ENCODE data around the gene RHBDL1. TPM values are rescaled to one million over a fixed set of nuclear protein-coding genes. Genes with fewer than 3 reads are reported as not detected.

Gene RHBDL1
- total RNA-seq, 2 donors from 2014 or later = 0.42 to 8.0 TPM

- DNase-seq (ENCODE audit: low spot score) = no peak
- no peaks in the 10 kb centered on the region for H3K27me3 ChIP-seq (replicated peaks; ENCODE audit: insufficient read depth)
- peaks cover 11 to 32% of the 10 kb centered on the region in 2 donors for H3K4me1 ChIP-seq (ENCODE audit: control insufficient read depth in 1 of 2, low read depth in 2 of 2)
- no peak overlapping the region for H3K4me3 ChIP-seq
- no peak for ATAC-seq (ENCODE audit: insufficient number of reproducible peaks, low FRiP score, low read depth)
- no peak for TF ChIP-seq CTCF (IDR thresholded peaks at IDR 0.05)
- no peak overlapping the region for H3K27ac ChIP-seq
- H3K36me3 ChIP-seq = no peaks in the 10 kb centered on the region
- H3K9me3 ChIP-seq = no peaks in the 10 kb centered on the region
Measured at GRCh38 chr16:634051-634670, 41.3 kb upstream of the RHBDL1 start.

GRCh38 chr16:634996-635395, 40.5 kb upstream of the RHBDL1 start:
- Histone ChIP-seq H3K9me3 (no peaks in the 10 kb centered on the region), H3K27me3 (replicated peaks; ENCODE audit: insufficient read depth) (no peaks in the 10 kb centered on the region), H3K4me3 (peak overlapping the region; percentile 84), H3K4me1 (ENCODE audit: control insufficient read depth in 1 of 2, low read depth in 2 of 2) (peaks cover 11 to 32% of the 10 kb centered on the region in 2 donors), H3K27ac (no peak overlapping the region), H3K36me3 (no peaks in the 10 kb centered on the region)
- no peak for TF ChIP-seq CTCF (IDR thresholded peaks at IDR 0.05)
- ATAC-seq (ENCODE audit: insufficient number of reproducible peaks, low FRiP score, low read depth) = no peak
- DNase-seq (ENCODE audit: low spot score) = no peak

- peaks cover 11 to 32% of the 10 kb centered on the region in 2 donors for H3K4me1 ChIP-seq (ENCODE audit: control insufficient read depth in 1 of 2, low read depth in 2 of 2)
- no peaks in the 10 kb centered on the region for H3K27me3 ChIP-seq (replicated peaks; ENCODE audit: insufficient read depth)
- H3K4me3 ChIP-seq = peak overlapping the region; percentile 84
- DNase-seq (ENCODE audit: low spot score) (no peak), ATAC-seq (ENCODE audit: insufficient number of reproducible peaks, low FRiP score, low read depth) (peak; percentile 4)
- H3K36me3 ChIP-seq = no peaks in the 10 kb centered on the region
- H3K27ac ChIP-seq = peak overlapping the region; percentile 93 to 99
- no peak for TF ChIP-seq CTCF (IDR thresholded peaks at IDR 0.05)
- H3K9me3 ChIP-seq = no peaks in the 10 kb centered on the region
Measured at GRCh38 chr16:635573-636205, 39.8 kb upstream of the RHBDL1 start.

GRCh38 chr16:636206-637080, 39.0 kb upstream of the RHBDL1 start, which contains the start of gene METTL26:
METTL26 (minus strand) TSS chr16:636305; CDS start chr16:636290, 15 bp downstream.
- TF ChIP-seq CTCF (IDR thresholded peaks at IDR 0.05) = no peak

More at GRCh38 chr16:636206-637080, 39.0 kb upstream of the RHBDL1 start, which contains the start of gene METTL26:
- DNase-seq (ENCODE audit: low spot score) = peak; percentile 86
- Histone ChIP-seq H3K27me3 (replicated peaks; ENCODE audit: insufficient read depth) (no peaks in the 10 kb centered on the region), H3K36me3 (no peaks in the 10 kb centered on the region), H3K4me1 (ENCODE audit: control insufficient read depth in 1 of 2, low read depth in 2 of 2) (peaks cover 11 to 30% of the 10 kb centered on the region in 2 donors), H3K27ac (peak within 1 kb of the TSS; percentile 93 to 99), H3K9me3 (no peaks in the 10 kb centered on the region), H3K4me3 (peak within 1 kb of the TSS; percentile 84)
- peak; percentile 70 for ATAC-seq (ENCODE audit: insufficient number of reproducible peaks, low FRiP score, low read depth)
